EH (cell line): ENCODE measurements around the gene TRMT5.

Source experiments
- DNase-seq: peaks from one replicate; pipeline ENCODE4 v3.0.0-alpha.2; 2015; ENCODE audit warnings: low read depth

The TRMT5 gene, protein sequence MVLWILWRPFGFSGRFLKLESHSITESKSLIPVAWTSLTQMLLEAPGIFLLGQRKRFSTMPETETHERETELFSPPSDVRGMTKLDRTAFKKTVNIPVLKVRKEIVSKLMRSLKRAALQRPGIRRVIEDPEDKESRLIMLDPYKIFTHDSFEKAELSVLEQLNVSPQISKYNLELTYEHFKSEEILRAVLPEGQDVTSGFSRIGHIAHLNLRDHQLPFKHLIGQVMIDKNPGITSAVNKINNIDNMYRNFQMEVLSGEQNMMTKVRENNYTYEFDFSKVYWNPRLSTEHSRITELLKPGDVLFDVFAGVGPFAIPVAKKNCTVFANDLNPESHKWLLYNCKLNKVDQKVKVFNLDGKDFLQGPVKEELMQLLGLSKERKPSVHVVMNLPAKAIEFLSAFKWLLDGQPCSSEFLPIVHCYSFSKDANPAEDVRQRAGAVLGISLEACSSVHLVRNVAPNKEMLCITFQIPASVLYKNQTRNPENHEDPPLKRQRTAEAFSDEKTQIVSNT

DNA sequence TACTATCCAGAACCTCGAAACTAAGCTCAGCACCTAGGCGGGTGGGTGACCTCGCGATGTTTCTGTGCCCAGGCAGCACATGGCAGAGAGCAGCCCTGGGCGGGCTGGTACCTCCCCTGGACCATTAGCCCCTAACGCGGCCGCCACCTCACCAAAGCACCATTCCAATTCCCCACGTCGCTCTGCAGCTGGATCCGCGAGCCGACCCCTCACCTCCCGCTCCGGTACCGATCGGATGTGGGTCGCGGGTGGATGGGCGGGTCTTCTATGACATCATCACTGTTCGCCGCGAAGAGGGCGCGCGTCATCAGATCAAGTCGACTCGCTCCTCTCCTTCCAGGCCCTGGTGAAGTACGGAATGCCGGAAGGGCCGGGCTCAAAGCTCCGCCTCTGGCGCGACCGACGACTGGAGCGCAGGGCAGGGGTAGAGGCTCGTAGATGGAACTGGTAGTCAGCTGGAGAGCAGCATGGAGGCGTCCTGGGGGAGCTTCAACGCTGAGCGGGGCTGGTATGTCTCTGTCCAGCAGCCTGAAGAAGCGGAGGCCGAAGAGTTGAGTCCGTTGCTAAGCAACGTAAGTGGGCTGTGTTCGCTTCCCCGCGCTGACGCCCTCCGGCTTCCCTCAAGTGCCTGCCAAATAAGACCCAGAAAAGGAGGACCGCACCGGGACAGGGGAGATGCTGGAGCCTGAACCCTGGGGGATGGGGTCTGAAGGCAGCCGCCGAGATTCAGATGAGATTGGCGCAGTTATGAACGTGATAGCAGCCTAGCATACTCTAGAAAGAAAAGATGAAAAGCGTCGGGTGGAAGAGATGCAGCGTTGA lies at the start of gene TRMT5, which contains the start of gene SLC38A6:
Gene TRMT5 (minus strand): TSS at position 269 of the 822 bp plus-strand sequence. CDS start 106 bp downstream, at position 163.
Gene SLC38A6 (plus strand): TSS at position 435 of the 822 bp plus-strand sequence. CDS start 33 bp downstream, at position 468.
- DNase-seq: peak; percentile 97

DNA sequence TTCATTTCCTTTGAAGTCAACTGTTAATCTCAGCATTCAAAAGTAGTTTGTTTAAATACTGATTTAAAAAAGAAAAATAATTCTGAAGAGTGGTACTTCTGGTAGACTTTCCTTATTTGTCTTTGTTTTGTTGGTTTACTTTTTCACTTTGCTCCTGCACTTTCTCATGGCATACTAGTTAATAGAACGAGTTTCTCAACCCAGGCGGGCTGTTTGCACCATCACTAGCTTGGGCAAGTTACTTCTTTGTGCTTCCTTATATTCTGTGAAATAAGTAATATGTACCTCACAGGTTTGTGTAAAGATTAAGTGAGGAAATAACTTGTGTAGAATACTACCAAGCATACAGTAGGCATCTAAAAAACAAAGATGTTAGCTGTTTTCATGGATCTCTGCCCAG lies 45.6 kb upstream of the TRMT5 start:
- DNase-seq: no peak

DNA sequence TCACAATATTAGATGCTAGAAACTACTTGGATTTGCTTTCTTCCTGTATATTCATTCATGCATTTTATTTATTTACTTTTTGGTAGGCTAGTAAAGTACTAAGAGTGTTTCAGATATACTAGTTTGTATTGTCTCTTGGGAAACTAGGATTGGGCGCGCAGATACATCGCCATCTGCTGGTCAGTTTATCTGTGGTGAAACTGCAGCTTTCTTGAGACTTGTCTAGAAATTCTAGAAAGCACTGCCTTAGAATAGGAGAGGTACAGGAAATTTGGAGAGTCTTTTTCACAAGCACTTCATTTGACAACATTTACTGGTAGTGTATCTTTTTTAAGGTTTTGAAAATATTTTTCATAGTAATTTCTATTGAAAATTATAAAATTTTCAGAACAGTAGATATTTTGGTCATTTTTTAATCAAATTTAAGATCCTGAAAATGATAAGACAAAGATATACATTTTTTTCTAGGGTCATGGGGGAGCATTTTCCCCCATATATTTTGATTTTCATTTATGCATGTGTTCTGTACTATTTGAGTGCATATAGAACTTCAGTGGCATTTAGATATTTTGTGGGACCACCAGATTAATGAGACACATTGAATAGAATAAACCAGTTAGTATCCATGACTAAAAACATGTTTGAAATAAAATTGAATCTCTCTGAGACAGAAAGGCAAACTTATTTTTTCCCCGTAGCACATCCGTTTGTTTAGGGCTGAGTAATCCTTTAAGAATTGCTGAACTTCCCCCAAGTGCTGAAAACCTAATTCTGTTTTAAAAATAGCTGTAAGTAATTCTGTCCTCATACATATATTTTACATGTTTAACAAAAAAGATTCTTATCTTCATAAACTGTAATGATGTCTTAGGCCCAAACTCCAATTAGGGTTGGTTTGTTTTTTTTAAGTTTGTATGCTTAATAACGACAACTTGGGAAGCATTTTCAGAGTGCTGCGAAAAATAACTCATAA lies 44.7 kb upstream of the TRMT5 start:
- peak; percentile 85 for DNase-seq

DNA sequence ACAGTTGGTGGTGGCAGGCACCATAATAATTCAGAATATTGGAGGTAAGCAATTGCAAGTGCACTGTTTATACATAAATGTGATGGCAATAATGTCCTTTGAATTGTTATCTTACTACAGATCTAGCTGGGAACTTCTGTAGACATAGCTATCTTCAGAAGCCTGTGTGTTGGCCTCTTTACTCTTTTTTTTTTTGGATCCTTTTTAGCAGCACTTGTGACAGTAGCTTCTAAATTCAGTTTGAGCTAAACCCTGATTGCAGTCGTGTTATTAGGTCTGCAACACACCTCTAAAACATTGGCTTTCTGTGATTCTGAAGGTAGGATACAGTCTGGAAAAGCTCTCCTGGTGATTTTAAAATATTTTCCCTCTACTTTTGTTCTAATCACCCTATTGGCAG lies 38.7 kb upstream of the TRMT5 start:
- DNase-seq: no peak

DNA sequence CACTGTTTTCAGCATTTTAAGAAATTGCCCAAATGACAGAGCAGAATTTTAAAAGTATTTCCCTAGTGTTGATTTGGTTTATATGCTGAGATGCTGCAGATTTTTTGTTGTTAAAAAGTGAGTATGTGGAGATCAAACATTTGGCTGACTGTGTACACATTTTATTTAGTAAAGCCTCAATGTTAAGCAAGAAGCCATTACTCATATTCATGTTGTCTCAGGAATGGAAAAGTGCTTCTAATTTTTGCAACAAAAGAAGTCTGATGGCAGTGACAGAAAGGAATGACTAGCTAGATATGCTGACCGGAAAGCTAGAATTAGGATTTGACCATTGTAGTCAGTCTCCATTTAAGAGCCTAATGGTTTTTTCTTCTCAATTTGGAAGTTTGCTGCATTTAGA lies 22.7 kb upstream of the TRMT5 start:
- DNase-seq: peak; percentile 55

DNA sequence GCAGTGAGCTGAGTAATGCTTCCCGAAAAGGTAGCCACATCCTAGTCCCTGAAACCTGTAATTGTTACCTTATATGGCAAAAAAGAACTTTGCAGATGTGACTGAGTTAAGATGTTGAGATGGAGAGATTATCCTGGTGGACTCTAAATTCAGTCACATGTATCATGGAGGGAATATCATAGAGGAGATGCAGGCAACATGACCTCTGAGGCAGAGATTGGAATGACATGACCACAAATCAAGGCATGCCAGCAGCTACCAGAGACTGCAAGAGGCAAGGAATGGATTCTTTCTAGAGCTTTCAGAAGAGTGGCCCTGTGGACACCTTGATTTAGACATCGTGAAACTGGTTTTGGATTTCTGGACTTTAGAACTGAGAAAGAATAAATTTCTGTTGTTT lies 18.7 kb upstream of the TRMT5 start:
- peak; percentile 16 for DNase-seq

DNA sequence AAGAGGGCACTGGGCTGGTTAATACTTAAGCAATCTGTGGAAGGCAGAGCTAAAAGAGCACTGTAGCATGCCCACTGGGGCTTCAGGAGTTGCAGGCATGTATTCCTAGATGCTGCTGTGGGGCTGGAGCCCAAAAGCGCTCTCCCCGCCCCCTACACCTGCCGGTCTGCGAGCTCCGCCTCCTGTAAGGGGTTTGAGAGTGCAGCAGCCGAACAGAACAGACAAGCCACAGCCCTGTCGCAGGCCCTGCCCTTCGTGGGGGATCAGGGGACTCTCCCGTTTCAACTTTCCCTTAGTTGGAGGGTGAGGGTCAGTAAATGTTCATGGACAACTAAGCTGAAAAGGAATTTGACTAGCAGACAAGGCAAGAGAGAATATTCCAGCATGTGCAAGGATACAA lies 17.7 kb upstream of the TRMT5 start:
- no peak for DNase-seq

DNA sequence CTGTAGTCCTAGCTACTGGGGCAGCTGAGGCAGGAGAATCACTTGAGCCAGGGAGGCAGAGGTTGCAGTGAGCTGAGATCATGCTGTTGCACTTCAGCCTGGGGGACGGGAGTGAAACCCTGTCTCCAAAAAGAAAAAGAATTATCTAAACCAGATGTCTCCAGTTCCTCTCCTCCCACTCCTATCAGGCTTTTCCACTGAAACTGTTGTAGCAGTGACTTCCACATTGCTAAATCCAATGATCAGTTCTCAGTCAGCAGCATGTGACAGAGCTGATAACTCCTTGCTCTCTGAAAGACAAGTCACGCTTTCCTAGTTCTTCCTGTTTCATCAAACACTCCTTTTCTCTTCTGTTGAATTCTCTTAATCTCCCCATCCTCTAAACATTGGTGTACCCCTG lies 8.7 kb upstream of the TRMT5 start:
- peak; percentile 12 for DNase-seq

DNA sequence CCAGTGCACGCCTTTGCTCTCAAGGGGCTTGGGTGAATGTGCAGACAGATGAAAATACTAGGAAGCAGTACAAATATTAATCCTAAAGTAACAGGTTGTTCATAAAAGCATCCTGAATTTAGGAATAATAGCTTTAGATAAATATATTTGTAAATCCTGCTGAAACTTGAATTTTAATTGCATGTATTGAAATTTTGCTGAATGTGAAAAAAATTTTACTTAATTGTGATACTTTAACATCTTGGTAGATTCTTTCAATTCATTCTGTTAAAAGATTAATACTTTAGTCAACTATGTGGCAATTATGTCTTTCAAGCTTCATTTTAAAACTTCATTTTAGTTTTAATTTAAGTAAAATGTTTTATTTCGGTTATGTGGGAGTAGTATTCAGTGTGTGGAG lies 5.6 kb upstream of the TRMT5 start:
- DNase-seq: no peak

DNA sequence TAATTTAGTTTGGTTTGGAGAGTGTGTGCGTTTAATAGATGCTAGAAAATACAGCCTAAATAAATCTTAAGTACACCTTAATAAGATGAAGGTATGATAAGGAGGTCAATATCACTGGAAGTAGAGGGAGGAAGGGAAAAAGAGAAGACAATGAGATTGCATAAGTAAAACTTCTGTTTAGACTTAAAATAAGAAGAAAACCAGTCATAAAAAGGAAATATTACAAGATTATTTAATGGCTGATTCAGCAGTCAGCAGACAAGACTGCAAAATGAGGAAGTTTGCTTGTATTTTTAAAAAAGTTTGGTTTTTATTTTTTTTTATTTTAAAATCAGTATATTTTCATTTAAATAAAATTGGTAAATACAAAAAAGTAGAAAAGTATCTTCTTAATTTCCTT lies 3.3 kb upstream of the TRMT5 start:
- DNase-seq: no peak

DNA sequence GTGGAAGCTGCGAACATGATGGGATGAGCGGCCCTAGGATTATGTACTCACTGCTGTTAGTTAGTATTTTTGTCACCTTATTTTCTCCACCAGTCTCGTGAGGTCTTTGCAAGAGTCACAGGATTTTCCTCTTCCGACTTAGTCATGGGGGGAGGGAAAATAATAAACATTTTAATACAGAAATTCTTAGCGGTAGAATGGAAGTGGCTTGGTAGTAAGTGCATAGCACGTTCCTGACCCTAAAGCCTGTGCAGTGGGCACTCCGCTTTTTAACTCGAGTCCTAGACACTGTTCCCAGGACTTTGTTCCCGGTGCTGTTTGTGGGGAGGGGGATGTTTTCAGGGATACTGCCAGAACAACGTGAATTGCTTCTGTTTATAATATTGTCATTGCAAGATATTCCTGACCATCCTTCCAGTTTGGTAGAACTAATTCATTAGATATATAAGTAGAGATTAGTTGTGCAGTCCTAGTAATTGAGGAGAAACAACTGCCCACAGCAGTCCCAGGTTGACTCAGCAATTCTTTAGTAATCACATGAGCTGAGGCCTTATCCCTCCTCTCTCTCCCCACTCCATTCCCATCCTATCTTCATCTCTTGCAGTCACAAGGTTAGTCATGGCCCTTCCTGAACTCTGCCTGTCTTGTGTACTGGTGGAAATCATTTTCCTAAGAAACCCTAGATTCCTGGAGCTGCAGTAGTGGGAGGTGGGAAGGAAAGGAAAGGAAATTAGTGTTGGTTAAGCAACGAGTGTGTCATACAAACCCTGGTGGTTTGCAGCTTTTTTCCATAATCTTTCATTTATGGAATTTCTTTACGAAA lies 965 bp upstream of the TRMT5 start:
- peak; percentile 88 for DNase-seq

DNA sequence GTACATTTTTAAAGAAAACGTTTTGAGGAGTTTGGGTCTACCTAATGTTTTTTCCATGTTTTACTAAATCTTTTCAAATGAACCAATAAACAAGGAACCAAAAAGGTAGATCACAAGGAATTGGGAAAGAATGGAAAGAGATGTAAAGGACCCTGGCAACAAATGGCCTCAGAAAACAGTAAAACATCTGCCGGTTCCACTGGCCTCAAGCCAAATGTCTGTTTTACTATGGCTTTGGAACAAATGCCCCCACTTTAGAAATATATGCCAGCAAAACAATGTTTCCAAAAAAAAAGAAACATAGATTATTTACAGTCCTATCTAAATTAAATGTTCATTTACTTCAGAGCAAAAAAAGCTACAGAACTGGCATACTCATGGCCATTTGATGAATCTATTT lies 3.0 kb downstream of the TRMT5 start:
- DNase-seq: no peak

DNA sequence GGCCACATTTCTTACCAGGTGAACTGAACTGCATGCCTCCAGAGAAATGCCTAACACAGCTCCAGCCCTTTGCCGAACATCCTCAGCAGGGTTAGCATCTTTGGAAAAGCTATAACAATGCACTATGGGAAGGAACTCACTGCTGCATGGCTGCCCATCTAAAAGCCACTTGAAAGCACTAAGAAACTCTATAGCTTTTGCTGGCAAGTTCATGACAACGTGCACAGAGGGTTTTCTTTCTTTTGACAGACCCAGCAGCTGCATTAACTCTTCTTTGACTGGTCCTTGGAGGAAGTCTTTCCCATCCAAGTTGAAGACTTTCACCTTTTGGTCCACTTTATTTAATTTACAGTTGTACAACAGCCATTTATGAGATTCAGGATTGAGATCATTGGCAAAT lies 5.3 kb downstream of the TRMT5 start:
- no peak for DNase-seq

DNA sequence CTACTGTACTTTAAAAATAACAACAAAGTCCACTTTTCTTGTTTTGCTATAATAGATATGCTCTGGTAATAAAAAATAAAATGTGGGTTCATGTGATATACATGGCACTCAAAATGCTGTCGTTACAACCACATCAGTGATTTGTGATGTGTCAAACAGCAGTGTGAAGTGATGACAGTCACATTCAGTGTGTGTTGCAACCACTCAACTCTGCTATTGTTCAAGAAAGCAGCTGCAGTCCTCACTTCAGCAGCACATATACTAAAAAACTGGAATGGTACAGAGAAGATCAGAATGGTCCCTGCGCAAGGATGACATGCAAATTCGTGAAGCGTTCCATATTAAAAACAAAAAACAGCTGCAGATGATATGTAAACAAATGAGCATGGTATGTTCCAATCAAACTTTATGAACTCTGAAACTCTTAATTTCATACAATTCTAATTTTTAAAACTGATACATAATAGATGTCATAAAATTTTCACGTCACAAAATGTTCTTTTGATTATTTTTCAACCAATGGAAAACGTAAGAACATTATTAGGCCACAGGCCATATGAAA lies 6.7 kb downstream of the TRMT5 start:
- no peak for DNase-seq

DNA sequence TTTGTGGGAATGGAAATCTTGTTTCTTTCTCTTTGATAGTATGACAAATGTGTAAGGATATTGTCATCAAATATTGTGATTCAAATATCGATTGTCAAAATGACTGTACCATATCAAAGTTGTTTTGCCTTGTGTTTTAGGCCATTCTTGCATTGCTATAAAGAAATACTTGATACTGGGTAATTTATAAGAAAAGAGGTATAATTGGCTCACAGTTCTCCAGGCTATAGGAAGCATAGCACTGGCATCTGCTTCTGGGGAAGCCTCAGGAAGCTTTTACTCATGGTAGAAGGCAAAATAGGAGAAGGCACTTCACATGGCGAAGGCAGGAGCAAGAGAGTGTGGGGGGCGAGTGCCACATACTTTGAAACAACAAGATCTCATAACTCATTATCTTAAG lies 7.8 kb downstream of the TRMT5 start:
- DNase-seq: no peak

DNA sequence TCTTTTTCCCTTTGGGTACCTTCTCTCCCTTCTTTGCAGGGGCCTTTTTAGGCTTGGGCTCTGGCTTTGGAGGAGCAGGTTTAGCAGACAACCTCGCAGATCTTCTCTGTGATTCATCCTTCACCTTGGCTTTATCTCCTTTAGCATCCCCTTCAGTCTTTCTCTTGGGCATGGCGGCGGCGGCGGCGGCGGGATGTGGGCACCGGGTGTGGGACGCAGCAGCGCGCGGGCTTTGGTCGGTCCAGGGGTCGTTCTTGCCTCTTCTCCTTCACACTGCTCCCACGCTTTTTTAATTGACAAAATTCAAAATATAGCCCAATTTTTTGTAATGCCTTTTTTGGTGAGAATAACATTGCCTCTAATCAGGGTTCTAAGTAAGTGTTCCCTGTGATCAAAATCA lies 8.6 kb downstream of the TRMT5 start:
- no peak for DNase-seq

DNA sequence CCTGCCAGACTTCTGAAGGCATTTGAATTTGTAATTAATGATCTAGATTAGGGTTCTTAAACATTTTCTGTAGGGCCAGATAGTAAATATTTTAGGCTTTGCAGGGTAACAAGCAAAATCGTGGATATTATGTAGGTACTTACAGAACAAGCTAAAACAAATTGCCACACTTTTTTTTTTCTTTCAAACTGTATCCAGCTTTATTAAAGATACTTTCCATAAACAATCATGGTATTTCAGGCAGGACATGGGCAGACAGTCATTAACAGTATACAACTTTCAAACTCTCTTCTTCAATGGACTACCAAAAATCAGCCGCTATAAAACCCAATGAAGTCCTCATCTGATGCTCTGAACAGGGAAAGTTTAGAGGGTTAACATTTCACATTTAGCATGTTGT lies 9.6 kb downstream of the TRMT5 start:
- DNase-seq: no peak

DNA sequence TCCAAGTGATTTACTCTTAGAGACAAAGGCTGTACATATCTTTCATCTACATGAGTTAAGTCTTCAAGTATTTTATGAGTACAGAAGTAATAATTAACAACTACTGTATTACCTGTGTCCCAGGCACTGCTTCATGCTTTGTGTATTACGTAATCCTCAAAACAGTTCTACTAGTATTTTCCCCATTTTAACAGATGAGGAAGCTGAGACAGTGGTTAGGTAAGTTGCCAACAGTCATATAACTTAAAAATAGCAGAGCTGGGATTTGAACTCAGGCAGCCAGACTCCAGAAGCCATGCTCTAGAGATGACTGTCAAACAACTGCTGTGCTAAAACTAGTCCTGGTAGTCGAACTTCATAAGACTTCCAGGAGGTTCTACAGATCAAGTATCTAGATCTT lies 10.7 kb downstream of the TRMT5 start:
- peak; percentile 1 for DNase-seq

DNA sequence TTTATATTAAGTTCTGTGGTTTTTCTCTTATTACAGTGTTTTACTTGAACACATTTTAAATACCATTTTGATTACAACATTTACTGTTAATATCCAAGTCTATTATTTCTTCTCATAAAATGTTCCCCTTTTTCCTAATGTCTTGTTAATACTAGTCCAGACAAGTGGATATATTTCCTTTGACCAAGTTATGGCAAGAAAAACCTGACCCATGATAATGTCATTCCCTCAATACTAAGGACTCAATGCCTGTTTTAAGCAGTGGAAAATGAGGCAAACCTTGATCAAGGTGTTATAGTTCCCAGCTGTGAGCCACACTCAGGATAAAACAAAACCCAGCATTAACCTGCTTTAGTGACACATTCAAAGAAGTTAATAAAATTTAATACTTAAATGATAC lies 12.2 kb downstream of the TRMT5 start:
- DNase-seq: no peak

DNA sequence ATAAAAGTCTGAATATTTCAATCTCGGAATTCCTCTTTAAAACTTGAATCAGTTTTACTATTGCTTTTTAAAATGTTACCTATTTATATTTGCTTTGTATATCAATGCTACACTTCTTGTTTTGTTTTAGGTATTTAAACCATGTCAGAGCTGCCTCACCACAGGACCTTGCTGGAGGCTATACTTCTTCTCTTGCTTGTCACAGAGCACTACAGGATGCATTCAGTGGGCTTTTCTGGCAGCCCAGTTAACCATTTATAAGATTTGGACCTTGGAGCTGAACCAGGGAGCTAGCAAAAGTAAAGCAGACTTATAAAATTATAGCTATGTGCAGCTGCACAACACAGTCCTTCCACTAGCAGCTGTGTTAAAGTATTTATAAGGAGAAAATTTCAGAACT lies 12.8 kb downstream of the TRMT5 start:
- peak; percentile 26 for DNase-seq

DNA sequence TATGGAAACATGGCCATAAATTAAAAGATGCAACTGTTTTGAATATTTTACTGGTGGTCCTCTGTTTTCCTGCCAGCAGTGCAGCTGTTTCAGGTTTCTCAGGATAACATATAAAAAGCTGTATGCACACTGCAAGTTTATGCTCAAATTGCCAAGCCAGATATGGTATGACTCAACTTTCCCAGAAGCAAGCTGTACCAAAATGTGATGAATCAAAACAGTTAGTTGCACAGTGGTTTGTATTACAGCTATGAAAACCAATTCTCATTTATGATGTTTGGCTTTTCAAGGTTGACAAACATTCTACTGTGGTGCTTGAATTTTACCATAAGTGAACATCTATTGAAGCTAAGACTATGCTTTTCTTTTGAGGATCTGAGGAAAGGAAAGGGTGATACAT lies 15.5 kb downstream of the TRMT5 start:
- peak; percentile 67 for DNase-seq
